Transverse colon (tissue), 3 donors: ENCODE data around the gene LCAT.

Experiments used
- EP300 ChIP-seq: sonication (generic); formaldehyde crosslinking; IDR thresholded peaks from one replicate; pipeline ENCODE4 v1.6.1; 2017; ENCODE audit warnings: antibody characterized with exemption, low read depth
- POLR2A ChIP-seq: fragments of 450-650 bp; IDR thresholded peaks from one replicate; pipeline ENCODE4 v1.6.1; 2016; ENCODE audit warnings: antibody characterized with exemption, mild to moderate bottlenecking, moderate library complexity
- TF ChIP-seq, protein P1 (sequence below), 5 experiments: fragments of 200-600 bp in 3 of 5; fragments of 450-650 bp in 2 of 5; sonication (generic) in 3 of 5; IDR thresholded peaks; 1 replicate in 2 of 5; 2 replicates in 3 of 5; pipeline ENCODE4 v1.5.1; 2016 to 2017; ENCODE audit warnings: antibody characterized with exemption in 5 of 5, inconsistent platforms in 3 of 5, mild to moderate bottlenecking in 2 of 5, moderate library complexity in 1 of 5

GRCh38 chr16:67893743-67894399, 50.0 kb downstream of the LCAT start:
- TF ChIP-seq, protein P1, sequence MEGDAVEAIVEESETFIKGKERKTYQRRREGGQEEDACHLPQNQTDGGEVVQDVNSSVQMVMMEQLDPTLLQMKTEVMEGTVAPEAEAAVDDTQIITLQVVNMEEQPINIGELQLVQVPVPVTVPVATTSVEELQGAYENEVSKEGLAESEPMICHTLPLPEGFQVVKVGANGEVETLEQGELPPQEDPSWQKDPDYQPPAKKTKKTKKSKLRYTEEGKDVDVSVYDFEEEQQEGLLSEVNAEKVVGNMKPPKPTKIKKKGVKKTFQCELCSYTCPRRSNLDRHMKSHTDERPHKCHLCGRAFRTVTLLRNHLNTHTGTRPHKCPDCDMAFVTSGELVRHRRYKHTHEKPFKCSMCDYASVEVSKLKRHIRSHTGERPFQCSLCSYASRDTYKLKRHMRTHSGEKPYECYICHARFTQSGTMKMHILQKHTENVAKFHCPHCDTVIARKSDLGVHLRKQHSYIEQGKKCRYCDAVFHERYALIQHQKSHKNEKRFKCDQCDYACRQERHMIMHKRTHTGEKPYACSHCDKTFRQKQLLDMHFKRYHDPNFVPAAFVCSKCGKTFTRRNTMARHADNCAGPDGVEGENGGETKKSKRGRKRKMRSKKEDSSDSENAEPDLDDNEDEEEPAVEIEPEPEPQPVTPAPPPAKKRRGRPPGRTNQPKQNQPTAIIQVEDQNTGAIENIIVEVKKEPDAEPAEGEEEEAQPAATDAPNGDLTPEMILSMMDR (IDR thresholded peaks at IDR 0.05), result no peak
- TF ChIP-seq POLR2A (peak; percentile 62), EP300 (no peak)
